K562 treated with DMSO at 1 percent for 48 hours (cell line): ENCODE results near the gene KIF9. TPM values are rescaled to one million over a fixed set of nuclear protein-coding genes. Genes with fewer than 3 reads are reported as not detected.

Experiments
- total RNA-seq: library from RNA; unstranded; fragments of 300-600 nt; gene quantifications from 2 replicates; pipeline ENCODE4 v1.2.3, GENCODE V29; 2022; ENCODE audit warnings: low replicate concordance; ENCODE audit errors: extremely low read depth

The KIF9 gene, protein sequence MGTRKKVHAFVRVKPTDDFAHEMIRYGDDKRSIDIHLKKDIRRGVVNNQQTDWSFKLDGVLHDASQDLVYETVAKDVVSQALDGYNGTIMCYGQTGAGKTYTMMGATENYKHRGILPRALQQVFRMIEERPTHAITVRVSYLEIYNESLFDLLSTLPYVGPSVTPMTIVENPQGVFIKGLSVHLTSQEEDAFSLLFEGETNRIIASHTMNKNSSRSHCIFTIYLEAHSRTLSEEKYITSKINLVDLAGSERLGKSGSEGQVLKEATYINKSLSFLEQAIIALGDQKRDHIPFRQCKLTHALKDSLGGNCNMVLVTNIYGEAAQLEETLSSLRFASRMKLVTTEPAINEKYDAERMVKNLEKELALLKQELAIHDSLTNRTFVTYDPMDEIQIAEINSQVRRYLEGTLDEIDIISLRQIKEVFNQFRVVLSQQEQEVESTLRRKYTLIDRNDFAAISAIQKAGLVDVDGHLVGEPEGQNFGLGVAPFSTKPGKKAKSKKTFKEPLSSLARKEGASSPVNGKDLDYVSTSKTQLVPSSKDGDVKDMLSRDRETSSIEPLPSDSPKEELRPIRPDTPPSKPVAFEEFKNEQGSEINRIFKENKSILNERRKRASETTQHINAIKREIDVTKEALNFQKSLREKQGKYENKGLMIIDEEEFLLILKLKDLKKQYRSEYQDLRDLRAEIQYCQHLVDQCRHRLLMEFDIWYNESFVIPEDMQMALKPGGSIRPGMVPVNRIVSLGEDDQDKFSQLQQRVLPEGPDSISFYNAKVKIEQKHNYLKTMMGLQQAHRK
- total RNA-seq: not detected in 2 replicates

DNA sequence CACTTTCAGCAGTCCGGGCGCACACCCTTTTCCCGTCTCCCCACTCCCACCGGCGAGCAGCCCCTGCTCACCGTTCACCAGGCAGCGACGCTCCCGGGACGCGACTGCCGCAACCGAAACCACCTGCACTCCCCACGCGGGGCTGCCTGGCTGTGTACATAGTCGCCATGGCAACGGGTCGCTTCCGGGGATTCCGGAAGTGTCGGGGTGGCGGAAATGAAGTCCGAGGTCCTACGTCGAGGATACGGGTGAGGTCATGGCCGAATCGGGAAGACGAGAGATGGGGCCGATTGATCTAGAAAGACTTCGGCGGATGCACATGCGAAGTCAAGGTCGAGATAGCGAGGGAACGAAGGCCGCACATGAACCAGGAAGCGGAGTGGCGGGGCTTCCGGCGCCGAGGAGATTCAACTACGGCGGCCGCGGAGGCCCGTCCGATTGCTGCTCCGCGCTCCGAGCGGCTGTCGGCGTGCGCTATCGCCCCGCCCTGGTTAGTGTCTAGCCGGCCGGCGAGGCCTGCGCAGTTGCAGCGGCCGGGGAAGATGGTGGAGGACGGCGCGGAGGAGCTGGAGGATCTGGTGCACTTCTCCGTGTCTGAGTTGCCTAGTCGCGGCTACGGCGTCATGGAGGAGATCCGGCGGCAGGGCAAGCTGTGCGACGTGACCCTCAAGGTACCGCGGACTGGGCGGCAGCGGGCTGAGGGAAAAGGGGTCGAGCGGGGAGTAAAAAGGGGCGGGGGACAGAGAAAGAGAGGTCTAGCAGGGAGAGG, at the start of gene KIF9, which contains the start of gene KLHL18:
Gene KIF9 (minus strand): TSS at position 376 of the 769 bp plus-strand sequence. CDS start 5,425 bp downstream, outside the sequence.
Gene KLHL18 (plus strand): TSS at position 521 of the 769 bp plus-strand sequence. CDS start 22 bp downstream, at position 543.

Other genes starting within 250 kb of the KIF9 start
- gene SETD2, start 118.7 kb downstream of the KIF9 start, total RNA-seq: 216 TPM in 1 of 2 replicates, not detected in the other
- gene KLHL18, start 145 bp upstream of the KIF9 start, total RNA-seq: not detected in 2 replicates
- gene PTPN23, start 98.2 kb upstream of the KIF9 start, total RNA-seq: not detected in 2 replicates
- gene SCAP, start 193.1 kb upstream of the KIF9 start, total RNA-seq: not detected in 2 replicates
- gene ELP6, start 230.9 kb upstream of the KIF9 start, total RNA-seq: not detected in 2 replicates